ENCODE data around the gene HMGXB3. TPM values are rescaled to one million over a fixed set of nuclear protein-coding genes. Genes with fewer than 3 reads are reported as not detected.

Gene HMGXB3
- total RNA-seq, 2 experiments from 2014 or later = 35.1 to 44.0 TPM

DNA sequence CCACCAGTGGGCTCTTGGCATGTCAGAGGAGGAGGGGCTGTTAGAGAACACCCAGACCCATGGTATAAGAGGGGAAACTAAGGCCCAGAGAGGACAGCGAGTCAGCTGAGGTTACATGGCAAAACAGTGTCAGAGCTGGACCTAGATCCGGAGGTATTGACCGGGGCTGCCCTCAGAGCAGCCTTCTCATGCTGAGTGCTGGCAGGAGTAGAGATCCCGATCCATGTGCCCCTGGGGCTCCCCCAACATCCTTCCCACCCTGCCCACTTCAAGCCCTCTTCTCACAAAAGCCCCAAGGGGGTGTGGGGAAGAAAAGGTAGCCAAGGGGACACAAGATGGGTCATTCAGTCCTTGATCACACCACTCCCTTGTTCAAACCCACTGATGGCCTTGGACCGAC, 65.9 kb downstream of the HMGXB3 start:
- no peak overlapping the region for H3K4me3 ChIP-seq (ENCODE audit: low read depth, low read length, poor library complexity, severe bottlenecking)
- H3K4me2 ChIP-seq (ENCODE audit: low read length) = no peak overlapping the region
- H3K9me3 ChIP-seq (ENCODE audit: low read length) = no peaks in the 10 kb centered on the region
- H3K36me3 ChIP-seq (ENCODE audit: insufficient read depth, low read length) = no peaks in the 10 kb centered on the region
- no peak for TF ChIP-seq EZH2phosphoT487 (IDR thresholded peaks at IDR 0.05; ENCODE audit: borderline replicate concordance, low read depth, low read length)
- TF ChIP-seq, protein P1, sequence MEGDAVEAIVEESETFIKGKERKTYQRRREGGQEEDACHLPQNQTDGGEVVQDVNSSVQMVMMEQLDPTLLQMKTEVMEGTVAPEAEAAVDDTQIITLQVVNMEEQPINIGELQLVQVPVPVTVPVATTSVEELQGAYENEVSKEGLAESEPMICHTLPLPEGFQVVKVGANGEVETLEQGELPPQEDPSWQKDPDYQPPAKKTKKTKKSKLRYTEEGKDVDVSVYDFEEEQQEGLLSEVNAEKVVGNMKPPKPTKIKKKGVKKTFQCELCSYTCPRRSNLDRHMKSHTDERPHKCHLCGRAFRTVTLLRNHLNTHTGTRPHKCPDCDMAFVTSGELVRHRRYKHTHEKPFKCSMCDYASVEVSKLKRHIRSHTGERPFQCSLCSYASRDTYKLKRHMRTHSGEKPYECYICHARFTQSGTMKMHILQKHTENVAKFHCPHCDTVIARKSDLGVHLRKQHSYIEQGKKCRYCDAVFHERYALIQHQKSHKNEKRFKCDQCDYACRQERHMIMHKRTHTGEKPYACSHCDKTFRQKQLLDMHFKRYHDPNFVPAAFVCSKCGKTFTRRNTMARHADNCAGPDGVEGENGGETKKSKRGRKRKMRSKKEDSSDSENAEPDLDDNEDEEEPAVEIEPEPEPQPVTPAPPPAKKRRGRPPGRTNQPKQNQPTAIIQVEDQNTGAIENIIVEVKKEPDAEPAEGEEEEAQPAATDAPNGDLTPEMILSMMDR (conservative IDR thresholded peaks at IDR 0.05; ENCODE audit: low read length) = no peak
- H4K20me1 ChIP-seq (ENCODE audit: insufficient read depth, low read length) = no peaks in the 10 kb centered on the region
- H2AFZ ChIP-seq (ENCODE audit: low read length) = no peak overlapping the region
- no TSS peak for BruUV-seq (replicated peaks)
- no peak for DNase-seq (ENCODE audit: low spot score)
- no peaks in the 10 kb centered on the region for H3K4me1 ChIP-seq (ENCODE audit: insufficient read depth, low read length, poor library complexity, severe bottlenecking)
- no peaks in the 10 kb centered on the region for H3K79me2 ChIP-seq (ENCODE audit: insufficient read depth, low read depth, low read length)
- H3K9me2 ChIP-seq (ENCODE audit: insufficient read depth, low read length) = no peaks in the 10 kb centered on the region
- CTCF ChIA-PET (ENCODE audit: unreplicated experiment) = no interaction called here
- intact Hi-C loops (cut with micrococcal nuclease; ENCODE audit: unreplicated experiment) = no loop called here
- H3K27ac ChIP-seq (ENCODE audit: low read depth, low read length, poor library complexity, severe bottlenecking) = no peak overlapping the region
- POLR2A ChIA-PET = no interaction called here

GRCh38 chr5:150066901-150067396, 66.4 kb downstream of the HMGXB3 start:
- ChIA-PET POLR2A (no interaction called here), CTCF (ENCODE audit: unreplicated experiment) (no interaction called here)
- no peaks in the 10 kb centered on the region for H3K79me2 ChIP-seq (ENCODE audit: insufficient read depth, low read depth, low read length)
- intact Hi-C loops (cut with micrococcal nuclease; ENCODE audit: unreplicated experiment) = no loop called here
- no TSS peak for BruUV-seq (replicated peaks)
- no peak overlapping the region for H3K27ac ChIP-seq (ENCODE audit: low read depth, low read length, poor library complexity, severe bottlenecking)
- no peak for TF ChIP-seq EZH2phosphoT487 (IDR thresholded peaks at IDR 0.05; ENCODE audit: borderline replicate concordance, low read depth, low read length)
- TF ChIP-seq, protein P1 (conservative IDR thresholded peaks at IDR 0.05; ENCODE audit: low read length) = no peak
- no peak overlapping the region for H3K4me3 ChIP-seq (ENCODE audit: low read depth, low read length, poor library complexity, severe bottlenecking)
- no peak overlapping the region for H3K4me2 ChIP-seq (ENCODE audit: low read length)
- DNase-seq (ENCODE audit: low spot score) = no peak
- no peaks in the 10 kb centered on the region for H4K20me1 ChIP-seq (ENCODE audit: insufficient read depth, low read length)
- H3K36me3 ChIP-seq (ENCODE audit: insufficient read depth, low read length) = no peaks in the 10 kb centered on the region
- no peak overlapping the region for H2AFZ ChIP-seq (ENCODE audit: low read length)
- H3K9me3 ChIP-seq (ENCODE audit: low read length) = no peaks in the 10 kb centered on the region
- H3K4me1 ChIP-seq (ENCODE audit: insufficient read depth, low read length, poor library complexity, severe bottlenecking) = no peaks in the 10 kb centered on the region
- no peaks in the 10 kb centered on the region for H3K9me2 ChIP-seq (ENCODE audit: insufficient read depth, low read length)

DNA sequence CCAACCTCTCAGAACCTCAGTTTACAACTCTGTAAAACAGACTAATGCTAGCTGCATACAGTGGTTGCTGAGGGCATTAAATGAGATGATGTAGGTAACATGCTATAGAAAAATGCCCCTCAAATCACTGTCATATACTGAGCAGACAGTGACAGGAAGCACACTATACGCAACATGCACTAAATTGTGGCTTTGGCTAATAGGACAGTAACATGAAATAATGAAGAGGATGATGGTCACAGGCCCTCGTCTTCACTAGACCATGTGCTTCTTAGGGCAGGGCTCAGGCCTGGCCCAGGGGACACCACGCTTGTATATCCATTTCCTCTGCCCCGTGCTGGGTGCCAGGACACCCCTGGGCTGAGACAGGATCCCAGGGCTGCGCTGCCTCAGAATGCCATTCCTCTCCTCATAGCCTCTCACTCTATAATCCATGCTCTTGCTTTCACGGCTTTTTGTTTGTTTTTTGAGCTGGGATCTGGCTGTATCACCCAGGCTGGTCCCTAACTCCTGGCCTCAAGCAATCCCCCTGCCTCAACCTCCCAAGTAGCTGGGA, 66.9 kb downstream of the HMGXB3 start:
- Histone ChIP-seq H3K27ac (ENCODE audit: low read depth, low read length, poor library complexity, severe bottlenecking) (no peak overlapping the region), H3K4me3 (ENCODE audit: low read depth, low read length, poor library complexity, severe bottlenecking) (no peak overlapping the region), H3K79me2 (ENCODE audit: insufficient read depth, low read depth, low read length) (no peaks in the 10 kb centered on the region), H3K4me2 (ENCODE audit: low read length) (no peak overlapping the region), H4K20me1 (ENCODE audit: insufficient read depth, low read length) (no peaks in the 10 kb centered on the region), H3K9me2 (ENCODE audit: insufficient read depth, low read length) (no peaks in the 10 kb centered on the region), H3K9me3 (ENCODE audit: low read length) (no peaks in the 10 kb centered on the region), H3K4me1 (ENCODE audit: insufficient read depth, low read length, poor library complexity, severe bottlenecking) (no peaks in the 10 kb centered on the region), H3K36me3 (ENCODE audit: insufficient read depth, low read length) (no peaks in the 10 kb centered on the region), H2AFZ (ENCODE audit: low read length) (no peak overlapping the region)
- ChIA-PET CTCF (ENCODE audit: unreplicated experiment) (no interaction called here), POLR2A (no interaction called here)
- no TSS peak for BruUV-seq (replicated peaks)
- no peak for DNase-seq (ENCODE audit: low spot score)
- intact Hi-C loops (cut with micrococcal nuclease; ENCODE audit: unreplicated experiment) = no loop called here
- TF ChIP-seq EZH2phosphoT487 (IDR thresholded peaks at IDR 0.05; ENCODE audit: borderline replicate concordance, low read depth, low read length) = no peak
- TF ChIP-seq, protein P1 (conservative IDR thresholded peaks at IDR 0.05; ENCODE audit: low read length) = no peak
